H9 (cell line): ENCODE measurements around the gene PLCB1. TPM values are rescaled to one million over a fixed set of nuclear protein-coding genes. Genes with fewer than 3 reads are reported as not detected.
A peak's percentile ranks its signal among the peaks of the same experiment; 100 is the strongest.

Experiments used
- DNase-seq: peaks from one replicate; pipeline ENCODE4 v3.0.0-alpha.2; 2017
- H2AFZ ChIP-seq: one replicate; pipeline ENCODE4 v1.6.1; 2013; ENCODE audit warnings: mild to moderate bottlenecking, low read length, control low read depth, moderate library complexity
- H2AK5ac ChIP-seq: 2 replicates; pipeline ENCODE4 v1.6.1; 2013; ENCODE audit warnings: low read length, control low read depth, mixed read lengths; ENCODE audit not compliant: insufficient read length
- H2BK120ac ChIP-seq: one replicate; pipeline ENCODE4 v1.6.1; 2013; ENCODE audit warnings: low read depth, mild to moderate bottlenecking, low read length, control low read depth, inconsistent platforms; ENCODE audit not compliant: poor library complexity, severe bottlenecking
- H2BK12ac ChIP-seq: 2 replicates; pipeline ENCODE4 v1.6.1; 2013; ENCODE audit warnings: low read length, control low read depth, mixed read lengths, low read depth; ENCODE audit not compliant: insufficient read length
- H2BK15ac ChIP-seq: 2 replicates; pipeline ENCODE4 v1.6.1; 2013; ENCODE audit warnings: low read depth, low read length, control low read depth
- H2BK20ac ChIP-seq: one replicate; pipeline ENCODE4 v1.6.1; 2013; ENCODE audit warnings: low read depth, mild to moderate bottlenecking, low read length, control low read depth, inconsistent platforms; ENCODE audit not compliant: poor library complexity, severe bottlenecking
- H2BK5ac ChIP-seq: 2 replicates; pipeline ENCODE4 v1.6.1; 2013; ENCODE audit warnings: low read length, control low read depth, mixed read lengths; ENCODE audit not compliant: insufficient read length
- H3K14ac ChIP-seq: 2 replicates; pipeline ENCODE4 v1.6.1; 2013; ENCODE audit warnings: low read length, control low read depth; ENCODE audit not compliant: insufficient read depth
- H3K18ac ChIP-seq: 2 replicates; pipeline ENCODE4 v1.6.1; 2013; ENCODE audit warnings: low read depth, mild to moderate bottlenecking, mixed read lengths, low read length, control low read depth; ENCODE audit not compliant: insufficient read length
- H3K23ac ChIP-seq: 2 replicates; pipeline ENCODE4 v1.6.1; 2013; ENCODE audit warnings: low read length, control low read depth, mixed read lengths, low read depth; ENCODE audit not compliant: insufficient read length
- H3K23me2 ChIP-seq: 2 replicates; pipeline ENCODE4 v1.6.1; 2013; ENCODE audit warnings: low read depth, mild to moderate bottlenecking, mixed read lengths, low read length, control low read depth; ENCODE audit not compliant: insufficient read length, poor library complexity, severe bottlenecking
- H3K27ac ChIP-seq: 2 replicates; pipeline ENCODE4 v1.5.1; 2013; ENCODE audit warnings: low read length, control low read depth, mixed read lengths, low read depth; ENCODE audit not compliant: insufficient read length
- H3K27me3 ChIP-seq: 2 replicates; pipeline ENCODE4 v1.6.1; 2013; ENCODE audit warnings: low read length, control low read depth, inconsistent platforms; ENCODE audit not compliant: insufficient read depth
- H3K4ac ChIP-seq: 2 replicates; pipeline ENCODE4 v1.6.1; 2013; ENCODE audit warnings: low read depth, mild to moderate bottlenecking, control low read depth, inconsistent platforms, low read length, moderate library complexity
- H3K4me1 ChIP-seq: 2 replicates; pipeline ENCODE4 v1.6.1; 2013; ENCODE audit warnings: low read length, control low read depth, inconsistent platforms; ENCODE audit not compliant: insufficient read depth
- H3K4me2 ChIP-seq: 2 replicates; pipeline ENCODE4 v1.6.1; 2013; ENCODE audit warnings: low read length, control low read depth, mixed read lengths; ENCODE audit not compliant: insufficient read length, insufficient read depth
- H3K56ac ChIP-seq: 2 replicates; pipeline ENCODE4 v1.6.1; 2013; ENCODE audit warnings: low read depth, mild to moderate bottlenecking, mixed read lengths, low read length, control low read depth; ENCODE audit not compliant: insufficient read length
- H3K79me1 ChIP-seq: 2 replicates; pipeline ENCODE4 v1.6.1; 2013; ENCODE audit warnings: low read depth, mild to moderate bottlenecking, moderate library complexity, low read length, control low read depth, inconsistent platforms; ENCODE audit not compliant: insufficient read depth, poor library complexity, severe bottlenecking
- H3K79me2 ChIP-seq: 2 replicates; pipeline ENCODE4 v1.6.1; 2013; ENCODE audit warnings: low read length, control low read depth, inconsistent platforms; ENCODE audit not compliant: insufficient read depth
- H3K9ac ChIP-seq: 2 replicates; pipeline ENCODE4 v1.6.1; 2013; ENCODE audit warnings: low read length, control low read depth, mixed read lengths; ENCODE audit not compliant: insufficient read length; ENCODE audit errors: extremely low read depth
- H3K9me3 ChIP-seq: one replicate; pipeline ENCODE4 v1.6.1; 2013; ENCODE audit warnings: low read depth, low read length, inconsistent platforms; ENCODE audit not compliant: control insufficient read depth
- H3T11ph ChIP-seq: one replicate; pipeline ENCODE4 v1.6.1; 2013; ENCODE audit warnings: mild to moderate bottlenecking, low read length, control low read depth, inconsistent platforms
- H4K20me1 ChIP-seq: one replicate; pipeline ENCODE4 v1.6.1; 2013; ENCODE audit not compliant: control insufficient read depth, insufficient read length, insufficient read depth
- H4K5ac ChIP-seq: 2 replicates; pipeline ENCODE4 v1.6.1; 2013; ENCODE audit warnings: low read depth, mild to moderate bottlenecking, mixed read lengths, low read length, control low read depth; ENCODE audit not compliant: insufficient read length
- H4K8ac ChIP-seq: replicated peaks from 2 replicates; pipeline ENCODE4 v1.6.1; 2013; ENCODE audit warnings: low read length, control low read depth, mixed read lengths, low read depth; ENCODE audit not compliant: insufficient read length
- H4K91ac ChIP-seq: 2 replicates; pipeline ENCODE4 v1.6.1; 2013; ENCODE audit warnings: low read depth, mild to moderate bottlenecking, moderate library complexity, mixed read lengths, low read length, control low read depth; ENCODE audit not compliant: insufficient read length
- H3K27ac Mint-ChIP-seq, 3 experiments: 2 replicates in 2 of 3; 3 replicates in 1 of 3; pipeline ENCODE4 v1.8.0; 2020 to 2021; ENCODE audit warnings: mixed read lengths in 3 of 3, mild to moderate bottlenecking in 1 of 3, moderate library complexity in 1 of 3
- H3K27me3 Mint-ChIP-seq: 2 replicates; pipeline ENCODE4 v1.8.0; 2021; ENCODE audit warnings: low read depth, mild to moderate bottlenecking, moderate library complexity, mixed read lengths
- H3K36me3 Mint-ChIP-seq, 3 experiments: 2 replicates in 2 of 3; 3 replicates in 1 of 3; pipeline ENCODE4 v1.8.0; 2020 to 2021; ENCODE audit warnings: low read depth in 3 of 3, mixed read lengths in 3 of 3; ENCODE audit not compliant: insufficient read depth in 1 of 3
- H3K4me1 Mint-ChIP-seq, 2 experiments: 2 replicates each; pipeline ENCODE4 v1.8.0; 2020; ENCODE audit warnings: mixed read lengths in 2 of 2
- H3K4me3 Mint-ChIP-seq, 2 experiments: 2 replicates in 1 of 2; 3 replicates in 1 of 2; pipeline ENCODE4 v1.8.0; 2020 to 2021; ENCODE audit warnings: mild to moderate bottlenecking in 2 of 2, mixed read lengths in 2 of 2, moderate library complexity in 1 of 2
- H3K9me3 Mint-ChIP-seq, 2 experiments: 2 replicates in 1 of 2; 3 replicates in 1 of 2; pipeline ENCODE4 v1.8.0; 2020; ENCODE audit warnings: mild to moderate bottlenecking in 2 of 2, mixed read lengths in 2 of 2, moderate library complexity in 1 of 2
- CTCF ChIP-seq: fragments of 200-600 bp; sonication (generic); conservative IDR thresholded peaks from 3 replicates; pipeline ENCODE4 v1.8.0; 2021; ENCODE audit warnings: antibody characterized with exemption, mild to moderate bottlenecking
- WGBS: extraction: QIAGEN DNeasy Blood & Tissue Kit; methylation state at CpG from one replicate; pipeline ENCODE4 v1.1.7; 2013; ENCODE audit warnings: missing lambda C conversion rate, low lambda C conversion rate, mixed read lengths; ENCODE audit not compliant: insufficient read length; ENCODE audit errors: extremely low coverage; 5-methylcytosine and 5-hydroxymethylcytosine counted together
- total RNA-seq: library from RNA; stranded (reverse); gene quantifications from 2 replicates; pipeline ENCODE4 v1.2.1, GENCODE V29; 2021

Gene PLCB1
- total RNA-seq, 1 experiment from 2014 or later: 11.5 TPM

- no peak overlapping the region for H2BK5ac ChIP-seq
- H4K20me1 ChIP-seq: no peaks in the 10 kb centered on the region
- H3K4ac ChIP-seq: no peak overlapping the region
- H3K23ac ChIP-seq: no peak overlapping the region
- H3T11ph ChIP-seq: no peak overlapping the region
- no peak overlapping the region for H4K91ac ChIP-seq
- H3K9me3 ChIP-seq: no peaks in the 10 kb centered on the region
- no peak overlapping the region for H3K4me3 Mint-ChIP-seq
- no peak overlapping the region for H2AK5ac ChIP-seq
- no peak overlapping the region for H4K5ac ChIP-seq
- H3K79me1 ChIP-seq: no peaks in the 10 kb centered on the region
- peaks cover 36% of the 10 kb centered on the region for H3K27me3 Mint-ChIP-seq
- WGBS: no CpG with 5 or more reads among the region's 5 CpGs
- peak overlapping the region in 1 of 3 experiments; percentile 64; a peak in 1 of 7 replicates for H3K27ac Mint-ChIP-seq
- H2AFZ ChIP-seq: peak overlapping the region; percentile 9
- H3K56ac ChIP-seq: no peak overlapping the region
- H3K9me3 Mint-ChIP-seq: peaks cover 0 to 4% of the 10 kb centered on the region in 2 experiments; a peak in 1 of 5 replicates
- H3K23me2 ChIP-seq: peaks cover 10% of the 10 kb centered on the region
- no peaks in the 10 kb centered on the region for H3K36me3 Mint-ChIP-seq
- H3K4me1 Mint-ChIP-seq: peaks cover 26 to 33% of the 10 kb centered on the region in 2 experiments
- peaks cover 11% of the 10 kb centered on the region for H3K4me1 ChIP-seq
- H3K27me3 ChIP-seq: peaks cover 9% of the 10 kb centered on the region; the same call in 1 of the 2 replicates
- H3K27ac ChIP-seq: no peak overlapping the region
- no peak overlapping the region for H3K4me2 ChIP-seq
- no peaks in the 10 kb centered on the region for H3K79me2 ChIP-seq
- H3K9ac ChIP-seq: no peak overlapping the region
- no peak overlapping the region for H2BK20ac ChIP-seq
- no peak overlapping the region for H2BK120ac ChIP-seq
- no peak overlapping the region for H4K8ac ChIP-seq
- no peak for TF ChIP-seq CTCF
- no peak overlapping the region for H2BK12ac ChIP-seq
- no peak overlapping the region for H2BK15ac ChIP-seq
- no peak overlapping the region for H3K18ac ChIP-seq
- H3K14ac ChIP-seq: no peak overlapping the region
- DNase-seq: no peak
Observed at GRCh38 chr20:8128291-8129060, 3.6 kb upstream of the PLCB1 start.
